ENCODE measurements around the gene SPPL2B.
"Not testable (repeated sequence)": the region's sequence is repeated elsewhere in the genome, so short reads cannot be mapped to it uniquely, and the experiment has no call there.

SPPL2B gene

GRCh38 chr19:2375353-2376121 is 47.1 kb downstream of the SPPL2B start:
- in situ Hi-C loops (cut with MboI; ENCODE audit: low sequenced_read_pairs) = no loop called here

GRCh38 chr19:2376784-2377519 is 48.5 kb downstream of the SPPL2B start:
- in situ Hi-C loops (cut with MboI; ENCODE audit: low sequenced_read_pairs) = no loop called here

GRCh38 chr19:2380567-2380966 is 52.1 kb downstream of the SPPL2B start:
- in situ Hi-C loops (cut with MboI; ENCODE audit: low sequenced_read_pairs) = no loop called here

GRCh38 chr19:2381148-2381820 is 52.8 kb downstream of the SPPL2B start:
- in situ Hi-C loops (cut with MboI; ENCODE audit: low sequenced_read_pairs) = no loop called here

- in situ Hi-C loops (cut with MboI; ENCODE audit: low sequenced_read_pairs) = no loop called here
These were observed 54.2 kb downstream of the SPPL2B start for GRCh38 chr19:2382530-2383222.

GRCh38 chr19:2385053-2385721 is 56.7 kb downstream of the SPPL2B start:
- in situ Hi-C loops (cut with MboI; ENCODE audit: low sequenced_read_pairs) = no loop called here

- in situ Hi-C loops (cut with MboI; ENCODE audit: low sequenced_read_pairs) = no loop called here
These were observed 59.1 kb downstream of the SPPL2B start for GRCh38 chr19:2387367-2388288.

- in situ Hi-C loops (cut with MboI; ENCODE audit: low sequenced_read_pairs) = no loop called here
These were observed 61.1 kb downstream of the SPPL2B start for GRCh38 chr19:2389594-2389993.

GRCh38 chr19:2391118-2391725 is 62.7 kb downstream of the SPPL2B start:
- in situ Hi-C loops (cut with MboI; ENCODE audit: low sequenced_read_pairs) = no loop called here

GRCh38 chr19:2392366-2392765 is 63.9 kb downstream of the SPPL2B start:
- in situ Hi-C loops (cut with MboI; ENCODE audit: low sequenced_read_pairs) = no loop called here

GRCh38 chr19:2392899-2393298 is 64.4 kb downstream of the SPPL2B start:
- in situ Hi-C loops (cut with MboI; ENCODE audit: low sequenced_read_pairs) = not testable (repeated sequence)

- in situ Hi-C loops (cut with MboI; ENCODE audit: low sequenced_read_pairs) = no loop called here
These were observed 65.6 kb downstream of the SPPL2B start for GRCh38 chr19:2394054-2394441.

- in situ Hi-C loops (cut with MboI; ENCODE audit: low sequenced_read_pairs) = no loop called here
These were observed 66.2 kb downstream of the SPPL2B start for GRCh38 chr19:2394442-2395292.

- in situ Hi-C loops (cut with MboI; ENCODE audit: low sequenced_read_pairs) = not testable (repeated sequence)
These were observed 66.9 kb downstream of the SPPL2B start for GRCh38 chr19:2395293-2395829.

GRCh38 chr19:2397173-2397572 is 68.7 kb downstream of the SPPL2B start:
- in situ Hi-C loops (cut with MboI; ENCODE audit: low sequenced_read_pairs) = not testable (repeated sequence)

- in situ Hi-C loops (cut with MboI; ENCODE audit: low sequenced_read_pairs) = no loop called here
These were observed 70.3 kb downstream of the SPPL2B start for GRCh38 chr19:2398735-2399305.

- in situ Hi-C loops (cut with MboI; ENCODE audit: low sequenced_read_pairs) = no loop called here
These were observed 71.1 kb downstream of the SPPL2B start for GRCh38 chr19:2399582-2399981.

Data from HL-60/S4 treated with phorbol 12-myristate 13-acetate at 8.2 ng/mL for 4 days and 3 days (cell line).